H9 (cell line): ENCODE results near the gene PTPRK. TPM values are rescaled to one million over a fixed set of nuclear protein-coding genes. Genes with fewer than 3 reads are reported as not detected.

ENCODE experiments used
- DNase-seq: peaks from one replicate; pipeline ENCODE4 v3.0.0-alpha.2; 2017
- H2AFZ ChIP-seq: one replicate; pipeline ENCODE4 v1.6.1; 2013; ENCODE audit warnings: mild to moderate bottlenecking, low read length, control low read depth, moderate library complexity
- H2AK5ac ChIP-seq: 2 replicates; pipeline ENCODE4 v1.6.1; 2013; ENCODE audit warnings: low read length, control low read depth, mixed read lengths; ENCODE audit not compliant: insufficient read length
- H2BK120ac ChIP-seq: one replicate; pipeline ENCODE4 v1.6.1; 2013; ENCODE audit warnings: low read depth, mild to moderate bottlenecking, low read length, control low read depth, inconsistent platforms; ENCODE audit not compliant: poor library complexity, severe bottlenecking
- H2BK12ac ChIP-seq: 2 replicates; pipeline ENCODE4 v1.6.1; 2013; ENCODE audit warnings: low read length, control low read depth, mixed read lengths, low read depth; ENCODE audit not compliant: insufficient read length
- H2BK15ac ChIP-seq: 2 replicates; pipeline ENCODE4 v1.6.1; 2013; ENCODE audit warnings: low read depth, low read length, control low read depth
- H2BK20ac ChIP-seq: one replicate; pipeline ENCODE4 v1.6.1; 2013; ENCODE audit warnings: low read depth, mild to moderate bottlenecking, low read length, control low read depth, inconsistent platforms; ENCODE audit not compliant: poor library complexity, severe bottlenecking
- H2BK5ac ChIP-seq: 2 replicates; pipeline ENCODE4 v1.6.1; 2013; ENCODE audit warnings: low read length, control low read depth, mixed read lengths; ENCODE audit not compliant: insufficient read length
- H3K14ac ChIP-seq: 2 replicates; pipeline ENCODE4 v1.6.1; 2013; ENCODE audit warnings: low read length, control low read depth; ENCODE audit not compliant: insufficient read depth
- H3K18ac ChIP-seq: 2 replicates; pipeline ENCODE4 v1.6.1; 2013; ENCODE audit warnings: low read depth, mild to moderate bottlenecking, mixed read lengths, low read length, control low read depth; ENCODE audit not compliant: insufficient read length
- H3K23ac ChIP-seq: 2 replicates; pipeline ENCODE4 v1.6.1; 2013; ENCODE audit warnings: low read length, control low read depth, mixed read lengths, low read depth; ENCODE audit not compliant: insufficient read length
- H3K23me2 ChIP-seq: 2 replicates; pipeline ENCODE4 v1.6.1; 2013; ENCODE audit warnings: low read depth, mild to moderate bottlenecking, mixed read lengths, low read length, control low read depth; ENCODE audit not compliant: insufficient read length, poor library complexity, severe bottlenecking
- H3K27ac ChIP-seq: 2 replicates; pipeline ENCODE4 v1.5.1; 2013; ENCODE audit warnings: low read length, control low read depth, mixed read lengths, low read depth; ENCODE audit not compliant: insufficient read length
- H3K27me3 ChIP-seq: 2 replicates; pipeline ENCODE4 v1.6.1; 2013; ENCODE audit warnings: low read length, control low read depth, inconsistent platforms; ENCODE audit not compliant: insufficient read depth
- H3K4ac ChIP-seq: 2 replicates; pipeline ENCODE4 v1.6.1; 2013; ENCODE audit warnings: low read depth, mild to moderate bottlenecking, control low read depth, inconsistent platforms, low read length, moderate library complexity
- H3K4me1 ChIP-seq: 2 replicates; pipeline ENCODE4 v1.6.1; 2013; ENCODE audit warnings: low read length, control low read depth, inconsistent platforms; ENCODE audit not compliant: insufficient read depth
- H3K4me2 ChIP-seq: 2 replicates; pipeline ENCODE4 v1.6.1; 2013; ENCODE audit warnings: low read length, control low read depth, mixed read lengths; ENCODE audit not compliant: insufficient read length, insufficient read depth
- H3K56ac ChIP-seq: 2 replicates; pipeline ENCODE4 v1.6.1; 2013; ENCODE audit warnings: low read depth, mild to moderate bottlenecking, mixed read lengths, low read length, control low read depth; ENCODE audit not compliant: insufficient read length
- H3K79me1 ChIP-seq: 2 replicates; pipeline ENCODE4 v1.6.1; 2013; ENCODE audit warnings: low read depth, mild to moderate bottlenecking, moderate library complexity, low read length, control low read depth, inconsistent platforms; ENCODE audit not compliant: insufficient read depth, poor library complexity, severe bottlenecking
- H3K79me2 ChIP-seq: 2 replicates; pipeline ENCODE4 v1.6.1; 2013; ENCODE audit warnings: low read length, control low read depth, inconsistent platforms; ENCODE audit not compliant: insufficient read depth
- H3K9ac ChIP-seq: 2 replicates; pipeline ENCODE4 v1.6.1; 2013; ENCODE audit warnings: low read length, control low read depth, mixed read lengths; ENCODE audit not compliant: insufficient read length; ENCODE audit errors: extremely low read depth
- H3K9me3 ChIP-seq: one replicate; pipeline ENCODE4 v1.6.1; 2013; ENCODE audit warnings: low read depth, low read length, inconsistent platforms; ENCODE audit not compliant: control insufficient read depth
- H3T11ph ChIP-seq: one replicate; pipeline ENCODE4 v1.6.1; 2013; ENCODE audit warnings: mild to moderate bottlenecking, low read length, control low read depth, inconsistent platforms
- H4K20me1 ChIP-seq: one replicate; pipeline ENCODE4 v1.6.1; 2013; ENCODE audit not compliant: control insufficient read depth, insufficient read length, insufficient read depth
- H4K5ac ChIP-seq: 2 replicates; pipeline ENCODE4 v1.6.1; 2013; ENCODE audit warnings: low read depth, mild to moderate bottlenecking, mixed read lengths, low read length, control low read depth; ENCODE audit not compliant: insufficient read length
- H4K8ac ChIP-seq: replicated peaks from 2 replicates; pipeline ENCODE4 v1.6.1; 2013; ENCODE audit warnings: low read length, control low read depth, mixed read lengths, low read depth; ENCODE audit not compliant: insufficient read length
- H4K91ac ChIP-seq: 2 replicates; pipeline ENCODE4 v1.6.1; 2013; ENCODE audit warnings: low read depth, mild to moderate bottlenecking, moderate library complexity, mixed read lengths, low read length, control low read depth; ENCODE audit not compliant: insufficient read length
- H3K27ac Mint-ChIP-seq, 3 experiments: 2 replicates in 2 of 3; 3 replicates in 1 of 3; pipeline ENCODE4 v1.8.0; 2020 to 2021; ENCODE audit warnings: mixed read lengths in 3 of 3, mild to moderate bottlenecking in 1 of 3, moderate library complexity in 1 of 3
- H3K27me3 Mint-ChIP-seq: 2 replicates; pipeline ENCODE4 v1.8.0; 2021; ENCODE audit warnings: low read depth, mild to moderate bottlenecking, moderate library complexity, mixed read lengths
- H3K36me3 Mint-ChIP-seq, 3 experiments: 2 replicates in 2 of 3; 3 replicates in 1 of 3; pipeline ENCODE4 v1.8.0; 2020 to 2021; ENCODE audit warnings: low read depth in 3 of 3, mixed read lengths in 3 of 3; ENCODE audit not compliant: insufficient read depth in 1 of 3
- H3K4me1 Mint-ChIP-seq, 2 experiments: 2 replicates each; pipeline ENCODE4 v1.8.0; 2020; ENCODE audit warnings: mixed read lengths in 2 of 2
- H3K4me3 Mint-ChIP-seq, 2 experiments: 2 replicates in 1 of 2; 3 replicates in 1 of 2; pipeline ENCODE4 v1.8.0; 2020 to 2021; ENCODE audit warnings: mild to moderate bottlenecking in 2 of 2, mixed read lengths in 2 of 2, moderate library complexity in 1 of 2
- H3K9me3 Mint-ChIP-seq, 2 experiments: 2 replicates in 1 of 2; 3 replicates in 1 of 2; pipeline ENCODE4 v1.8.0; 2020; ENCODE audit warnings: mild to moderate bottlenecking in 2 of 2, mixed read lengths in 2 of 2, moderate library complexity in 1 of 2
- WGBS: extraction: QIAGEN DNeasy Blood & Tissue Kit; methylation state at CpG from one replicate; pipeline ENCODE4 v1.1.7; 2013; ENCODE audit warnings: missing lambda C conversion rate, low lambda C conversion rate, mixed read lengths; ENCODE audit not compliant: insufficient read length; ENCODE audit errors: extremely low coverage; 5-methylcytosine and 5-hydroxymethylcytosine counted together
- total RNA-seq: library from RNA; stranded (reverse); gene quantifications from 2 replicates; pipeline ENCODE4 v1.2.1, GENCODE V29; 2021
- TF ChIP-seq, protein P1 (sequence below): fragments of 200-600 bp; sonication (generic); conservative IDR thresholded peaks from 3 replicates; pipeline ENCODE4 v1.8.0; 2021; ENCODE audit warnings: antibody characterized with exemption, mild to moderate bottlenecking

PTPRK gene
- total RNA-seq, 1 experiment from 2014 or later: 47.9 TPM

GRCh38 chr6:128483472-128484135 lies 36.8 kb downstream of the PTPRK start:
- peaks cover 4% of the 10 kb centered on the region for H3K79me1 ChIP-seq
- no peaks in the 10 kb centered on the region for H3K36me3 Mint-ChIP-seq
- no peak overlapping the region for H3K4me2 ChIP-seq

More at GRCh38 chr6:128483472-128484135, 36.8 kb downstream of the PTPRK start:
- Histone ChIP-seq H2BK20ac (no peak overlapping the region), H3K4ac (no peak overlapping the region), H4K8ac (no peak overlapping the region), H3K4me1 (peaks cover 6% of the 10 kb centered on the region), H3K9ac (no peak overlapping the region), H2BK12ac (no peak overlapping the region), H4K91ac (no peak overlapping the region), H3K23ac (no peak overlapping the region), H3K23me2 (no peaks in the 10 kb centered on the region), H3K27ac (no peak overlapping the region), H3K18ac (no peak overlapping the region), H3K9me3 (no peaks in the 10 kb centered on the region), H3K56ac (no peak overlapping the region), H2BK5ac (no peak overlapping the region), H4K20me1 (no peaks in the 10 kb centered on the region), H3K14ac (no peak overlapping the region; the same call in 1 of the 2 replicates), H2AFZ (no peak overlapping the region), H2BK15ac (no peak overlapping the region), H2AK5ac (no peak overlapping the region), H3K27me3 (no peaks in the 10 kb centered on the region), H4K5ac (no peak overlapping the region), H2BK120ac (no peak overlapping the region), H3T11ph (no peak overlapping the region), H3K79me2 (peaks cover 8% of the 10 kb centered on the region)
- no peak for DNase-seq
- Mint-ChIP-seq H3K9me3 (no peaks in the 10 kb centered on the region), H3K27me3 (no peaks in the 10 kb centered on the region), H3K27ac (no peak overlapping the region; a peak in 1 of 7 replicates), H3K4me3 (no peak overlapping the region), H3K4me1 (peaks cover 29 to 30% of the 10 kb centered on the region in 2 experiments)
- WGBS: no CpG with 5 or more reads among the region's 5 CpGs
- TF ChIP-seq, protein P1, sequence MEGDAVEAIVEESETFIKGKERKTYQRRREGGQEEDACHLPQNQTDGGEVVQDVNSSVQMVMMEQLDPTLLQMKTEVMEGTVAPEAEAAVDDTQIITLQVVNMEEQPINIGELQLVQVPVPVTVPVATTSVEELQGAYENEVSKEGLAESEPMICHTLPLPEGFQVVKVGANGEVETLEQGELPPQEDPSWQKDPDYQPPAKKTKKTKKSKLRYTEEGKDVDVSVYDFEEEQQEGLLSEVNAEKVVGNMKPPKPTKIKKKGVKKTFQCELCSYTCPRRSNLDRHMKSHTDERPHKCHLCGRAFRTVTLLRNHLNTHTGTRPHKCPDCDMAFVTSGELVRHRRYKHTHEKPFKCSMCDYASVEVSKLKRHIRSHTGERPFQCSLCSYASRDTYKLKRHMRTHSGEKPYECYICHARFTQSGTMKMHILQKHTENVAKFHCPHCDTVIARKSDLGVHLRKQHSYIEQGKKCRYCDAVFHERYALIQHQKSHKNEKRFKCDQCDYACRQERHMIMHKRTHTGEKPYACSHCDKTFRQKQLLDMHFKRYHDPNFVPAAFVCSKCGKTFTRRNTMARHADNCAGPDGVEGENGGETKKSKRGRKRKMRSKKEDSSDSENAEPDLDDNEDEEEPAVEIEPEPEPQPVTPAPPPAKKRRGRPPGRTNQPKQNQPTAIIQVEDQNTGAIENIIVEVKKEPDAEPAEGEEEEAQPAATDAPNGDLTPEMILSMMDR: no peak
